SK-N-SH (cell line): Measurements from ENCODE around the gene ADCY9. TPM values are rescaled to one million over a fixed set of nuclear protein-coding genes. Genes with fewer than 3 reads are reported as not detected.

Experiments
- CTCF ChIA-PET: fragments of 300-600, 350-600 bp; formaldehyde crosslinking; extraction: SDS; loops from one replicate; lab custom pipeline; 2021; lab: Yijun Ruan, JAX
- POLR2A ChIA-PET: fragments of 350-600 bp; sonication (Branson Sonifier 250); formaldehyde crosslinking; extraction: SDS; loops from one replicate; lab custom pipeline; 2020; ENCODE audit warnings: antibody characterized with exemption, inconsistent platforms; lab: Yijun Ruan, JAX
- DNase-seq: peaks from one replicate; pipeline ENCODE4 v3.0.0; 2012
- H2AFZ ChIP-seq: fragments of 200-600 bp; sonication (generic); 2 replicates; pipeline ENCODE4 v1.8.1; 2016; ENCODE audit warnings: antibody characterized with exemption, mild to moderate bottlenecking, low read depth
- H3F3A ChIP-seq: fragments of 200-600 bp; sonication (generic); replicated peaks from 2 replicates; pipeline ENCODE3; 2016; ENCODE audit warnings: antibody characterized with exemption, mild to moderate bottlenecking; ENCODE audit not compliant: insufficient read depth
- H3K27ac ChIP-seq, 2 experiments: fragments of 200-500 bp in 1 of 2; fragments of 200-600 bp in 1 of 2; sonication (Bioruptor generic) in 1 of 2; sonication (generic), shearing (Covaris generic) in 1 of 2; 2 replicates each; pipeline versions ENCODE4 v1.5.1 to v1.6.1; 2014 to 2016; ENCODE audit warnings: low read depth in 2 of 2, inconsistent platforms in 1 of 2, low read length in 1 of 2, mild to moderate bottlenecking in 1 of 2, mixed read lengths in 1 of 2
- H3K27me3 ChIP-seq: fragments of 200-600 bp; sonication (generic), shearing (Covaris generic); 2 replicates; pipeline ENCODE4 v1.6.1; 2016; ENCODE audit warnings: mixed run types; ENCODE audit not compliant: insufficient read depth
- H3K36me3 ChIP-seq, 2 experiments: fragments of 200-500 bp in 1 of 2; fragments of 200-600 bp in 1 of 2; sonication (Bioruptor generic) in 1 of 2; sonication (generic) in 1 of 2; replicated peaks in 1 of 2; 2 replicates each; pipeline versions ENCODE3 to v1.5.1; 2014 to 2016; ENCODE audit warnings: low read length in 1 of 2, mild to moderate bottlenecking in 1 of 2; ENCODE audit not compliant: insufficient read depth in 2 of 2, control insufficient read depth in 1 of 2
- H3K4me1 ChIP-seq, 2 experiments: fragments of 200-500 bp in 1 of 2; fragments of 200-600 bp in 1 of 2; sonication (Bioruptor generic) in 1 of 2; sonication (generic), shearing (Covaris generic) in 1 of 2; 2 replicates each; pipeline versions ENCODE4 v1.5.1 to v1.6.1; 2014 to 2016; ENCODE audit warnings: low read depth in 1 of 2, low read length in 1 of 2, mixed run types in 1 of 2; ENCODE audit not compliant: insufficient read depth in 2 of 2, control insufficient read depth in 1 of 2
- H3K4me2 ChIP-seq: fragments of 200-600 bp; sonication (generic), shearing (Covaris generic); 2 replicates; pipeline ENCODE4 v1.6.1; 2017; ENCODE audit warnings: mixed run types
- H3K4me3 ChIP-seq, 2 experiments: fragments of 200-500 bp in 1 of 2; fragments of 200-600 bp in 1 of 2; sonication (Bioruptor generic) in 1 of 2; sonication (generic), shearing (Covaris generic) in 1 of 2; 2 replicates each; pipeline versions ENCODE4 v1.5.1 to v1.8.1; 2014 to 2016; ENCODE audit warnings: low read depth in 2 of 2, inconsistent platforms in 1 of 2, low read length in 1 of 2, mild to moderate bottlenecking in 1 of 2, mixed read lengths in 1 of 2, moderate library complexity in 1 of 2
- H3K79me2 ChIP-seq: fragments of 200-600 bp; sonication (generic); 2 replicates; pipeline ENCODE4 v1.8.1; 2017; ENCODE audit warnings: mild to moderate bottlenecking; ENCODE audit not compliant: insufficient read depth
- H3K9ac ChIP-seq: fragments of 200-600 bp; sonication (generic); 2 replicates; pipeline ENCODE4 v1.6.1; 2017; ENCODE audit warnings: mixed run types
- H3K9me2 ChIP-seq: fragments of 200-600 bp; sonication (generic); 2 replicates; pipeline ENCODE4 v1.6.1; 2017; ENCODE audit warnings: mixed run types
- H3K9me3 ChIP-seq: fragments of 200-600 bp; sonication (generic); 2 replicates; pipeline ENCODE4 v1.6.1; 2017; ENCODE audit warnings: mixed run types, mild to moderate bottlenecking, moderate library complexity
- H4K20me1 ChIP-seq: fragments of 200-600 bp; sonication (generic); 2 replicates; pipeline ENCODE4 v1.6.1; 2017; ENCODE audit warnings: mild to moderate bottlenecking, mixed run types; ENCODE audit not compliant: insufficient read depth
- GATA2 ChIP-seq: sonication (generic); formaldehyde crosslinking; IDR thresholded peaks from 2 replicates; pipeline ENCODE4 v1.5.0; 2020; ENCODE audit warnings: mild to moderate bottlenecking, missing genetic modification reagents
- JUND ChIP-seq: IDR thresholded peaks from 2 replicates; pipeline ENCODE4 v1.4.0; 2012
- MXI1 ChIP-seq: IDR thresholded peaks from 2 replicates; pipeline ENCODE4 v1.6.1; 2012; ENCODE audit warnings: mild to moderate bottlenecking, low read depth, low read length, improper control_type of control experiment
- RXRA ChIP-seq: IDR thresholded peaks from 2 replicates; pipeline ENCODE4 v1.4.0; 2012; ENCODE audit warnings: low read depth, mild to moderate bottlenecking, borderline replicate concordance
- TEAD4 ChIP-seq: IDR thresholded peaks from 2 replicates; pipeline ENCODE4 v1.4.0; 2012; ENCODE audit warnings: mild to moderate bottlenecking, borderline replicate concordance; ENCODE audit not compliant: insufficient read depth
- YY1 ChIP-seq: IDR thresholded peaks from 2 replicates; pipeline ENCODE4 v1.4.0; 2012; ENCODE audit warnings: low read depth, mild to moderate bottlenecking
- WGBS: methylation state at CpG from one replicate; pipeline ENCODE4 v1.1.6; 2017; ENCODE audit warnings: low lambda C conversion rate; 5-methylcytosine and 5-hydroxymethylcytosine counted together
- polyA plus RNA-seq, 3 experiments: library from polyadenylated mRNA; depleted of rRNA; stranded (reverse); fragments of >200 nt; gene quantifications; 2 replicates each; pipeline ENCODE4 v1.2.3, GENCODE V29; 2012
- TF ChIP-seq, protein P1 (sequence below): IDR thresholded peaks from 2 replicates; pipeline ENCODE4 v1.4.0; 2012; ENCODE audit warnings: low read depth, borderline replicate concordance
- TF ChIP-seq, protein P2 (sequence below): fragments of 150-350 bp; IDR thresholded peaks from 2 replicates; pipeline ENCODE4 v1.6.1; 2017; ENCODE audit warnings: antibody characterized with exemption, low read length, low read depth, borderline replicate concordance
- TF ChIP-seq, protein P3 (sequence below): fragments of 200-600 bp; sonication (generic); IDR thresholded peaks from 2 replicates; pipeline ENCODE4 v1.6.1; 2017; ENCODE audit warnings: antibody characterized with exemption, mild to moderate bottlenecking, moderate library complexity

ADCY9 gene
- polyA plus RNA-seq, 1 of the 3 experiments (the other 2 are of a cell fraction), result 5.2 TPM

DNA sequence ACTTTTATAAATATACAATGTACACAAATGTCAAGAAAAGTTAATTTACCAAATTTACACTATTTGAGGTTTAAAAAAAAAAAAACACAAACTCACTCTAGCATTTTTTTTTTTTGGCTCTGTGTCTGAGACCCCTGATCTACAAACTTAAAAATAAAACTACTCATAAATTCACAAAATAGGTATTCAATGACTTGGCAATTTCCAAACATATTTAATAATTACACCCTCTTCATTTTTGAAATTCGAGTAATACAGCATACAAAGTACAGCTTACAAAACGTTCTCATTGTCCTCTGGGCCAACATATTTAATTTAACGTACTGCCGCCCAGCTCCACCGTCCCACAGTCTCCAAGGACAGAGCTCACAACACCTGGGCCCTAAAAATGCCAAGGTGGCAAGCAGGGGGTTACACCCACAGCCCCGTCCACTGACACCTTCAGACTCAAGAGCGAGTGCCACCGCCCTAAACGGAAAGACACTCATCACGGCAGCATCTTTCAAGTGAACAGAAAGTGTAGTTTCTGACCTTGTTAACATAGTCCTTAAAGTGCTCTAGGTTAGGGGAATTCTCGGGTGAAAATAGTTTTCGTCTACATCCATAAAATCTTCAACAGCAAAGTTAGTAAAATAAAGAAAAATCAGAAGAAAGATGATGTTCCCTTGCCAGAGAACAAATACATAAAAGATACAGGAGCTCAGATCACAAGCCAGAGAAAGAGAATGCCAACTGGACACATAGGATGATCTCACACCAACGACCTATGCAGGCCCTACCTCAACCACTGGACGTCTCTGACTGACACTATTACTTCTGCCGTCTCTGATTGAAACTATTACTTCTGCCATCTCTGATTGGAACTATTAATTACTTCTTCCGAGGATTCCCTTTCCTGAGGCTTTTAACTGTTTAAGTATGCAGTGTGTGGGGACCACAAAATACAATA, 4.2 kb downstream of the ADCY9 start (continued):
- TF ChIP-seq, protein P1, sequence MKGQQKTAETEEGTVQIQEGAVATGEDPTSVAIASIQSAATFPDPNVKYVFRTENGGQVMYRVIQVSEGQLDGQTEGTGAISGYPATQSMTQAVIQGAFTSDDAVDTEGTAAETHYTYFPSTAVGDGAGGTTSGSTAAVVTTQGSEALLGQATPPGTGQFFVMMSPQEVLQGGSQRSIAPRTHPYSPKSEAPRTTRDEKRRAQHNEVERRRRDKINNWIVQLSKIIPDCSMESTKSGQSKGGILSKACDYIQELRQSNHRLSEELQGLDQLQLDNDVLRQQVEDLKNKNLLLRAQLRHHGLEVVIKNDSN, result no peak
- no peak for TF ChIP-seq YY1

DNA sequence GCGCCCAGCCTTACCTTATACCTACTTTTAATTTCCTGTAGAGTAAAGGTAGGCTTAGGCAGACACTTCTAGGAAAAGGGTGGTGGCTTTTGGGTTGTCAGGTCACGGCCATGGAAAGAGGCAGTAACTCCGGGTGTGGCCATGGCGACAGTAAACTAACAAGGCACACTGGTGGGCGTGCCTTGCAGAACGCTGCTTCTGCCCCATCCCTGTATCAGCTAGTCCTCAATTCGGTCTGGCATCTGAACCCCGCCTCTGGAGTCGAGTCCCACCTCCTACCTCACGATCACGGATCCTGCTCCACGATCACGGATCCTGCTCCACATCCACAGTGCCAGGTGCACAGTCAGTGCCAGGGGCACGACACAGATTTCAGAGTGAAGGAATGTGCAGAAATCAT, 5.6 kb downstream of the ADCY9 start:
- H3K4me3 ChIP-seq, result no peak overlapping the region
- TF ChIP-seq TEAD4, result no peak
- no peak overlapping the region for H2AFZ ChIP-seq
- H3K36me3 ChIP-seq, result no peaks in the 10 kb centered on the region
- H3K4me1 ChIP-seq, result peaks cover 8 to 26% of the 10 kb centered on the region in 2 experiments; a peak in 3 of 4 replicates
- H3F3A ChIP-seq, result no peaks in the 10 kb centered on the region
- H3K9me3 ChIP-seq, result no peaks in the 10 kb centered on the region
- no peaks in the 10 kb centered on the region for H3K27me3 ChIP-seq
- no peak overlapping the region for H3K27ac ChIP-seq
- POLR2A ChIA-PET, result no interaction called here
- 96% methylated on average over 13 of the region's 14 CpGs for WGBS
- H4K20me1 ChIP-seq, result no peaks in the 10 kb centered on the region
- H3K9ac ChIP-seq, result no peak overlapping the region
- CTCF ChIA-PET, result interaction anchor here (0.6 to 2.5 kb wide), 3 partner anchors 127 to 420 kb away, joined by 3 to 7 read pairs (median 4); no protein-coding TSS in a partner anchor
- DNase-seq, result no peak
- H3K9me2 ChIP-seq, result no peaks in the 10 kb centered on the region
- peak overlapping the region; percentile 64; the same call in 1 of the 2 replicates for H3K4me2 ChIP-seq
- H3K79me2 ChIP-seq, result no peaks in the 10 kb centered on the region

DNA sequence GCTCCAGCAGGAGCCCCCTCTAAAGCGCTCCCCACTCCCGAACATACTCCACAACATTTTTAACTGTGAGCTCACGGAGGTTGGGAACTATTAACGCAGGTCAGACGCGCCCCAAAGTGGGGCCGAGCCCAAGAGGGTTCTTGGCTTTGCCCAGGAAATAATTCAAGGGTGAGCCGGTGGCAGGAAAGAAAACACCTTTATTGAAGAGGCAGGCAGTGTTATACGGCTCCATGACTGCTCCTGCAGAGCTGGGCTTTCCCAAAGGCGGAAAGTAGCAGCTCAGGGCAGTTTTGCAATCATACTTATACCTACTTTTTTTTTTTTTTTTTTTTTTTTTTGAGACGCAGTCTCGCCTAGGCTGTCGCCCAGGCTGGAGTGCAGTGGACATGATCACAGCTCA, 6.2 kb downstream of the ADCY9 start:
- Histone ChIP-seq H2AFZ (no peak overlapping the region), H3K36me3 (no peaks in the 10 kb centered on the region), H3K27ac (no peak overlapping the region), H3K4me3 (no peak overlapping the region), H3K27me3 (no peaks in the 10 kb centered on the region), H3K4me1 (peaks cover 8 to 23% of the 10 kb centered on the region in 2 experiments; a peak in 3 of 4 replicates), H3K9ac (no peak overlapping the region), H3K9me2 (no peaks in the 10 kb centered on the region), H3K9me3 (no peaks in the 10 kb centered on the region), H4K20me1 (no peaks in the 10 kb centered on the region), H3K4me2 (no peak overlapping the region), H3K79me2 (no peaks in the 10 kb centered on the region), H3F3A (no peaks in the 10 kb centered on the region)
- CTCF ChIA-PET, result interaction anchor here (0.9 kb wide), 1 partner anchor 40 kb away, joined by 3 read pairs; no protein-coding TSS in a partner anchor
- TF ChIP-seq JUND, result no peak
- TF ChIP-seq MXI1, result no peak
- TF ChIP-seq, protein P2, sequence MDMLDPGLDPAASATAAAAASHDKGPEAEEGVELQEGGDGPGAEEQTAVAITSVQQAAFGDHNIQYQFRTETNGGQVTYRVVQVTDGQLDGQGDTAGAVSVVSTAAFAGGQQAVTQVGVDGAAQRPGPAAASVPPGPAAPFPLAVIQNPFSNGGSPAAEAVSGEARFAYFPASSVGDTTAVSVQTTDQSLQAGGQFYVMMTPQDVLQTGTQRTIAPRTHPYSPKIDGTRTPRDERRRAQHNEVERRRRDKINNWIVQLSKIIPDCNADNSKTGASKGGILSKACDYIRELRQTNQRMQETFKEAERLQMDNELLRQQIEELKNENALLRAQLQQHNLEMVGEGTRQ, result no peak
- no peak for TF ChIP-seq YY1
- no peak for TF ChIP-seq RXRA
- no peak for TF ChIP-seq GATA2 (CRISPR knock-in tag)
- TF ChIP-seq, protein P3, sequence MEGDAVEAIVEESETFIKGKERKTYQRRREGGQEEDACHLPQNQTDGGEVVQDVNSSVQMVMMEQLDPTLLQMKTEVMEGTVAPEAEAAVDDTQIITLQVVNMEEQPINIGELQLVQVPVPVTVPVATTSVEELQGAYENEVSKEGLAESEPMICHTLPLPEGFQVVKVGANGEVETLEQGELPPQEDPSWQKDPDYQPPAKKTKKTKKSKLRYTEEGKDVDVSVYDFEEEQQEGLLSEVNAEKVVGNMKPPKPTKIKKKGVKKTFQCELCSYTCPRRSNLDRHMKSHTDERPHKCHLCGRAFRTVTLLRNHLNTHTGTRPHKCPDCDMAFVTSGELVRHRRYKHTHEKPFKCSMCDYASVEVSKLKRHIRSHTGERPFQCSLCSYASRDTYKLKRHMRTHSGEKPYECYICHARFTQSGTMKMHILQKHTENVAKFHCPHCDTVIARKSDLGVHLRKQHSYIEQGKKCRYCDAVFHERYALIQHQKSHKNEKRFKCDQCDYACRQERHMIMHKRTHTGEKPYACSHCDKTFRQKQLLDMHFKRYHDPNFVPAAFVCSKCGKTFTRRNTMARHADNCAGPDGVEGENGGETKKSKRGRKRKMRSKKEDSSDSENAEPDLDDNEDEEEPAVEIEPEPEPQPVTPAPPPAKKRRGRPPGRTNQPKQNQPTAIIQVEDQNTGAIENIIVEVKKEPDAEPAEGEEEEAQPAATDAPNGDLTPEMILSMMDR, result no peak
- no peak for DNase-seq
- 97% methylated on average over 13 of the region's 13 CpGs for WGBS
- POLR2A ChIA-PET, result no interaction called here
